OCI-LY7 (cell line): ENCODE results near the gene BCDIN3D.

Experiments used
- EZH2phosphoT487 ChIP-seq: fragments of 200-600 bp; sonication (generic); IDR thresholded peaks from 2 replicates; pipeline ENCODE4 v1.6.1; 2018; ENCODE audit warnings: low read depth, borderline replicate concordance, mild to moderate bottlenecking, mixed run types, antibody characterized with exemption, low read length, moderate library complexity, mixed read lengths
- TF ChIP-seq, protein P1 (sequence below): fragments of 200-600 bp; sonication (generic); conservative IDR thresholded peaks from 2 replicates; pipeline ENCODE4 v1.5.1; 2014; ENCODE audit warnings: mild to moderate bottlenecking, antibody characterized with exemption, low read length, moderate library complexity, mixed read lengths

DNA sequence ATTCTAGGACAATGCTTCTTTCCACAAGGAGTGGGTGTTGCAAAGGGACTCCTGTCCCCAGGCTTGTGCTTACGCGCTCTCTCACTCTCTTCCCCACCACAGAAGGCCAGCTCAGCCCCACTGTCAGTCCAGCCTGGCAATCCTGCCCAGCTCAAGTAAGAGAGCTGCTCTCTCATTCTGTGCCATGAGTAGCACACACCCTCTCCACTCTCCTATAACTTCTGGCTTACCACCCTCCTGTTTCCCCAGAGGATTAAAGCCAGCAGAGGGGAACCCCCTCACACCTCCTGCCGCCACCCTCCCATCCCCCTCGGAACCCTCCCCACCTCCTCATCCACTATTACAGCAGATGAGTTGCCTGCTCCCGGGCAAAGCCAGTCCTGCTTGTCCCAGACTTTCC, 31.8 kb downstream of the BCDIN3D start:
- TF ChIP-seq, protein P1, sequence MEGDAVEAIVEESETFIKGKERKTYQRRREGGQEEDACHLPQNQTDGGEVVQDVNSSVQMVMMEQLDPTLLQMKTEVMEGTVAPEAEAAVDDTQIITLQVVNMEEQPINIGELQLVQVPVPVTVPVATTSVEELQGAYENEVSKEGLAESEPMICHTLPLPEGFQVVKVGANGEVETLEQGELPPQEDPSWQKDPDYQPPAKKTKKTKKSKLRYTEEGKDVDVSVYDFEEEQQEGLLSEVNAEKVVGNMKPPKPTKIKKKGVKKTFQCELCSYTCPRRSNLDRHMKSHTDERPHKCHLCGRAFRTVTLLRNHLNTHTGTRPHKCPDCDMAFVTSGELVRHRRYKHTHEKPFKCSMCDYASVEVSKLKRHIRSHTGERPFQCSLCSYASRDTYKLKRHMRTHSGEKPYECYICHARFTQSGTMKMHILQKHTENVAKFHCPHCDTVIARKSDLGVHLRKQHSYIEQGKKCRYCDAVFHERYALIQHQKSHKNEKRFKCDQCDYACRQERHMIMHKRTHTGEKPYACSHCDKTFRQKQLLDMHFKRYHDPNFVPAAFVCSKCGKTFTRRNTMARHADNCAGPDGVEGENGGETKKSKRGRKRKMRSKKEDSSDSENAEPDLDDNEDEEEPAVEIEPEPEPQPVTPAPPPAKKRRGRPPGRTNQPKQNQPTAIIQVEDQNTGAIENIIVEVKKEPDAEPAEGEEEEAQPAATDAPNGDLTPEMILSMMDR: no peak
- no peak for TF ChIP-seq EZH2phosphoT487
